Measurements from ENCODE around the gene TFAP2B.

GRCh38 chr6:50825375-50826036 is 6.8 kb downstream of the TFAP2B start:
- TF ChIP-seq YY1 (IDR thresholded peaks at IDR 0.05; ENCODE audit: insufficient read depth, insufficient read length) (no peak), SUZ12 (IDR thresholded peaks at IDR 0.05; ENCODE audit: extremely low read depth, insufficient read depth, insufficient read length) (no peak)

All from NT2/D1 (cell line).